ENCODE data around the gene NRDE2.
"Not testable (repeated sequence)": the region's sequence is repeated elsewhere in the genome, so short reads cannot be mapped to it uniquely, and the experiment has no call there.

Gene NRDE2

DNA sequence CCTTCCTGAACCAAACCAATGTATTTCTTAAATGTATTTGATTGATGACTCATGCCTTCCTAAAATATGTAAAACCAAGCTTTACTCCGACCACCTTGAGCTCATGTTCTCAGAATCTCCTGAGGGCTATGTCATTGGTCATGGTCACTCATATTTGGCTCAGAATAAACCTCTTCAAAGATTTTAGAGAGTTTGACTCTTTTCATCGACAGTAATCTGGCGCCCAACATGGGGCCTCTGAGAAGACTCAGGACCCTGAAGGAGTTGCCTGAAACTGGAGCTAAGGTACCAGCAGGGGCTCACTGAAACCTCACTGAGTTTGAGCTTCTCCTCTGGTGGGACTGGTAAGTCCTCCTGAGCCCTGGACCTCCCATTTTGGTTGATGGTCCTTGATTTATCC lies 92.6 kb downstream of the NRDE2 start:
- Histone ChIP-seq H3K9me3 (ENCODE audit: control extremely low read depth in 1 of 5, control insufficient read depth in 4 of 5, insufficient read depth in 2 of 5, low read depth in 1 of 5, low read length in 4 of 5) (peaks cover 2 to 37% (median 28%) of the 10 kb centered on the region in 5 experiments), H3K4me1 (ENCODE audit: control extremely low read depth in 1 of 4, control insufficient read depth in 4 of 4, insufficient read depth in 4 of 4, low read length in 3 of 4) (peaks cover 0 to 5% (median 0%) of the 10 kb centered on the region in 4 experiments), H3K27ac (ENCODE audit: insufficient read depth in 1 of 2, low read depth in 1 of 2, low read length in 2 of 2, poor library complexity in 1 of 2, severe bottlenecking in 2 of 2) (no peak overlapping the region), H3K36me3 (ENCODE audit: control insufficient read depth in 4 of 4, insufficient read depth in 4 of 4, low read length in 3 of 4) (no peaks in the 10 kb centered on the region), H3K4me3 (ENCODE audit: control insufficient read depth in 1 of 7, extremely low read depth in 1 of 7, insufficient read depth in 4 of 7, low read depth in 2 of 7, low read length in 6 of 7) (no peak overlapping the region), H3K27me3 (replicated peaks in 2 of 5; ENCODE audit: control insufficient read depth in 4 of 5, insufficient read depth in 5 of 5, low read length in 4 of 5) (peaks cover 0 to 6% (median 0%) of the 10 kb centered on the region in 5 experiments)
- CTCF ChIA-PET = interaction anchor here (2.8 to 6.6 kb wide), 2 partner anchors 266 to 300 kb away, joined by 10 to 38 read pairs; no protein-coding TSS in a partner anchor
- DNase-seq = peak in 2 of 3 donors; percentile 17 to 26
- 85% methylated on average over 3 of the region's 3 CpGs for WGBS (ENCODE audit: insufficient coverage)
- POLR2A ChIA-PET = no interaction called here

DNA sequence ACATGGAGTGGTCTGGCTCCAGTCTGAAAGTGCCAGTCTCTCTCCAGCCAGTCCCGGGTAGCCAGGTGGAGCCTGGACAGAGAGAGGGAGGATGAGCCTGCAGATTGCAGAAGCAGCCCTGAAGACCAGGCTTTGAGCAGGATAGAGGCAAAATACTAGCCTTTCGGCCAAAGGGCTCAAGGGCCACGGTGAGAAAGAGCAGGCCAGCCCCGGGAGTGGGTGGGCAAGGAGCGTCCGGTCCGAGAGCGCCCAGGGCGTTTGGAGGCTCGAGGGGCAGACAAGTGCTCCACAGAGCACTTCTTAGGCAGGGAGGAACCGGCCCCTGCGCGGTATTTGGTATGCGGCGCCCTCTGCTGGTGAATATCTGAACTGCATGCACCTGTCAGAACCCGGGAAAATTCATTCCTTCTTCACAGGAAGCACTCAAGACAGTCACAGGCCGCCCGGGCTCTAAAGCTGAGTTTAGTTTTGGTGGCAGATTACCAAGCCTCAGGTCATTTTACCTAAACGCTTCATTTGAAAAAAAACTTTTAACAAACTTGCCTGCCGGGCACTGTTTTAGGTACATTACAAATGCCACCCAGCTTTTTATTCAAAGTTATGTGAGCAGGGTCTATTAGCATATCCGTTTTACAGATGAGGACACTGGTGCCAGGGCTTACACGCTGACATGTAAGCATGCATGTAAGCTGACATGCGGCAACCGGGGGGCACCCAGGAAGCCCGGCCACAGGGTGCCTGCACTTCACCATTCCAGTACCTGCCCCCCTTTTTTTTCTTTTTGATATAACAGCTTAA lies 96.4 kb downstream of the NRDE2 start:
- CTCF ChIA-PET = interaction anchor here (0.6 to 6.6 kb wide), 9 partner anchors 8 to 296 kb away, joined by 3 to 38 read pairs (median 3); no protein-coding TSS in a partner anchor
- Histone ChIP-seq H3K4me1 (ENCODE audit: control extremely low read depth in 1 of 4, control insufficient read depth in 4 of 4, insufficient read depth in 4 of 4, low read length in 3 of 4) (peaks cover 0 to 5% (median 0%) of the 10 kb centered on the region in 4 experiments), H3K27ac (ENCODE audit: insufficient read depth in 1 of 2, low read depth in 1 of 2, low read length in 2 of 2, poor library complexity in 1 of 2, severe bottlenecking in 2 of 2) (no peak overlapping the region), H3K9me3 (ENCODE audit: control extremely low read depth in 1 of 5, control insufficient read depth in 4 of 5, insufficient read depth in 2 of 5, low read depth in 1 of 5, low read length in 4 of 5) (peaks cover 2 to 28% (median 24%) of the 10 kb centered on the region in 5 experiments), H3K36me3 (ENCODE audit: control insufficient read depth in 4 of 4, insufficient read depth in 4 of 4, low read length in 3 of 4) (no peaks in the 10 kb centered on the region), H3K4me3 (ENCODE audit: control insufficient read depth in 1 of 7, extremely low read depth in 1 of 7, insufficient read depth in 4 of 7, low read depth in 2 of 7, low read length in 6 of 7) (no peak overlapping the region), H3K27me3 (replicated peaks in 2 of 5; ENCODE audit: control insufficient read depth in 4 of 5, insufficient read depth in 5 of 5, low read length in 4 of 5) (peaks cover 0 to 6% (median 0%) of the 10 kb centered on the region in 5 experiments)
- POLR2A ChIA-PET = no interaction called here
- 7% methylated on average over 19 of the region's 25 CpGs for WGBS (ENCODE audit: insufficient coverage)
- peak; percentile 67 to 70 (median 69) for DNase-seq

DNA sequence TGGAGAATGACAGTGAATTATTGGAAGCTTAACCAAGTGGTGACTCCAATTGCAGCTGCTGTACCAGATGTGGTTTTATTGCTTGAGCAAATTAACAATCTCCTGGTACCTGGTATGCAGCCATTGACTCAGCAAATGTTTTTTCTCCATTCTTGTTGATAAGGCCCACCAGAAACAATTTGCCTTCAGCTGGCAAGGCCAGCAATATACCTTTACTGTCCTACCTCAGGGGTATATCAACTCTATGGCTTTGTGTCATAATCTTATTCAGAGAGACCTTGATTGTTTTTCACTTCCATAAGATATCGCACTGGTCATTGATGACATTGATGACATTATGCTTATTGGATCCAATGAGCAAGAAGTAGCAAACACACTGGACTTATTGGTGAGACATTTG lies 101.8 kb downstream of the NRDE2 start:
- WGBS (ENCODE audit: insufficient coverage) = no CpG with 5 or more reads among the region's 1 CpG
- DNase-seq; H3K36me3 ChIP-seq (ENCODE audit: control insufficient read depth in 4 of 4, insufficient read depth in 4 of 4, low read length in 3 of 4); H3K4me3 ChIP-seq (ENCODE audit: control insufficient read depth in 1 of 7, extremely low read depth in 1 of 7, insufficient read depth in 4 of 7, low read depth in 2 of 7, low read length in 6 of 7); CTCF ChIA-PET; POLR2A ChIA-PET; H3K27me3 ChIP-seq (replicated peaks in 2 of 5; ENCODE audit: control insufficient read depth in 4 of 5, insufficient read depth in 5 of 5, low read length in 4 of 5); H3K4me1 ChIP-seq (ENCODE audit: control extremely low read depth in 1 of 4, control insufficient read depth in 4 of 4, insufficient read depth in 4 of 4, low read length in 3 of 4); H3K9me3 ChIP-seq (ENCODE audit: control extremely low read depth in 1 of 5, control insufficient read depth in 4 of 5, insufficient read depth in 2 of 5, low read depth in 1 of 5, low read length in 4 of 5); H3K27ac ChIP-seq (ENCODE audit: insufficient read depth in 1 of 2, low read depth in 1 of 2, low read length in 2 of 2, poor library complexity in 1 of 2, severe bottlenecking in 2 of 2): not testable (repeated sequence)

DNA sequence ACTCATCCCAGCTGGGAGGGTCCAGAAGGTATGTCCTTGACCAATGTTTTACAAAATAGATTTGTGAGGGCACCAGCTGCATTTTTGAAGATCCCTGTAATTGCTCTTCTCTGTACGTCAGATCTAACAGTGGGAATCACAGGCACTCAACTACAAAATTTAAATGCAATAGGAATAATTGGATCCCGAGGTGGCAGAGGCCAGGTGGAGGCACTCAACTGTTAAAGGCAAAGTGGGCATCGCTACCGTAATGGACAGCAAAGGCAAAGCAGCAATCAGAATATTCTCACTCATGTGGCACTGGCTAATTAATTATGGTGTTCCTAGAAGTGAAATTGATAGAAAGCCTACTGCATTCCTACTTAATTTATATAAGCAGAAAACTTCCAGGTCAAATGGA lies 103.3 kb downstream of the NRDE2 start:
- H3K9me3 ChIP-seq (ENCODE audit: control extremely low read depth in 1 of 5, control insufficient read depth in 4 of 5, insufficient read depth in 2 of 5, low read depth in 1 of 5, low read length in 4 of 5) = peaks cover 0 to 10% (median 0%) of the 10 kb centered on the region in 5 experiments
- DNase-seq = no peak
- ChIA-PET CTCF (no interaction called here), POLR2A (no interaction called here)
- no peaks in the 10 kb centered on the region for H3K4me1 ChIP-seq (ENCODE audit: control extremely low read depth in 1 of 4, control insufficient read depth in 4 of 4, insufficient read depth in 4 of 4, low read length in 3 of 4)
- no peak overlapping the region for H3K4me3 ChIP-seq (ENCODE audit: control insufficient read depth in 1 of 7, extremely low read depth in 1 of 7, insufficient read depth in 4 of 7, low read depth in 2 of 7, low read length in 6 of 7)
- WGBS (ENCODE audit: insufficient coverage) = 89% methylated on average over 1 of the region's 4 CpGs
- peaks cover 0 to 5% (median 0%) of the 10 kb centered on the region in 5 experiments for H3K27me3 ChIP-seq (replicated peaks in 2 of 5; ENCODE audit: control insufficient read depth in 4 of 5, insufficient read depth in 5 of 5, low read length in 4 of 5)
- H3K27ac ChIP-seq (ENCODE audit: insufficient read depth in 1 of 2, low read depth in 1 of 2, low read length in 2 of 2, poor library complexity in 1 of 2, severe bottlenecking in 2 of 2) = no peak overlapping the region
- H3K36me3 ChIP-seq (ENCODE audit: control insufficient read depth in 4 of 4, insufficient read depth in 4 of 4, low read length in 3 of 4) = no peaks in the 10 kb centered on the region

Data from common myeloid progenitor, CD34-positive (primary cell).